Right lobe of liver (tissue), 4 donors: ENCODE results near the gene NPW.

Source experiments
- CTCF ChIP-seq, 4 donors: fragments of 200-600 bp in 3 of 4; fragments of 450-650 bp in 1 of 4; IDR thresholded peaks; one replicate each; pipeline versions ENCODE4 v1.5.1 to v1.8.0; 2016 to 2022; ENCODE audit warnings: antibody characterized with exemption in 4 of 4, mild to moderate bottlenecking in 2 of 4
- POLR2A ChIP-seq: fragments of 450-650 bp; IDR thresholded peaks from one replicate; pipeline ENCODE4 v1.6.1; 2017; ENCODE audit warnings: antibody characterized with exemption, mild to moderate bottlenecking
- donor health status: DM: no; HTN: no; CAD: no.
- donor health status: DM: no; HTN: no; CAD: no.
- donor health status: DM: no; HTN: yes; CAD: no.

GRCh38 chr16:1980770-1981087 is 38.9 kb upstream of the NPW start:
- TF ChIP-seq CTCF (IDR thresholded peaks at IDR 0.05) (no peak), POLR2A (no peak)
